NCI-H345 treated with DMSO at 0.1 percent for 48 hours (cell line): ENCODE measurements around the gene CCNT2.
A peak's percentile ranks its signal among the peaks of the same experiment; 100 is the strongest.
"Not testable (repeated sequence)": the region's sequence is repeated elsewhere in the genome, so short reads cannot be mapped to it uniquely, and the experiment has no call there.

Experiments
- DNase-seq: peaks from one replicate; lab custom pipeline; 2025; ENCODE audit not compliant: unreplicated experiment; lab: John Stamatoyannopoulos, UW

CCNT2 gene

DNA sequence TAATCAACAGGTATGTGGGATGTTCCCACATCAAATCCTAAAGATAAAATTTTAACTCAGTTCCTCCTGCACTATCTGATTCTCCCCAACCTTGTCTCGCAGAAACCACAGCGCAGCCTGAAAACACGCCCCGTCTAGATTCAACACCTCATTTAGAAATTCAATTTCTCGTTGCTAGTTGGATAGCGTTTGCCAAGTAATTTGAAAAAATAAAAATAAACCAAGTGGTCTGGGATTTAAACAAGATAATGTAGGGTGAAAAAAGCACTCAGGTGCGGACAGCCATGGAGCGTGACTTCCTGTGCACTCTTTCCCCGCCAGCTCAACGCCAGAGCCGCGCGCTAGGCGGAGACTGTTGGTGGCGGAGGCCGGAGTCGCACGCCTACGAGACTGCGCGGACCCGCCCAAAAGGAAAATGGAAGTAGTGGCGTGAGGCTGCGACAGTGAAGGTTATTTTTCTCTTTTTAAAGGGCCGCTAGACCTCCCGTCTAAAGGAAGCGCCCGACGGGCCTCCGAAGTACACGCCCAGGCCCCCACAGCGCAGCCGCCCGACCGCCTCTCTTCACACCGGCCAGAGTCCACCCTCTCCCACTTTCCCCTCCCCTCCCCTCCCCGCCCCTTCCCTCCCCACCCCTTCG lies 615 bp upstream of the CCNT2 start:
- peak; percentile 94 for DNase-seq

DNA sequence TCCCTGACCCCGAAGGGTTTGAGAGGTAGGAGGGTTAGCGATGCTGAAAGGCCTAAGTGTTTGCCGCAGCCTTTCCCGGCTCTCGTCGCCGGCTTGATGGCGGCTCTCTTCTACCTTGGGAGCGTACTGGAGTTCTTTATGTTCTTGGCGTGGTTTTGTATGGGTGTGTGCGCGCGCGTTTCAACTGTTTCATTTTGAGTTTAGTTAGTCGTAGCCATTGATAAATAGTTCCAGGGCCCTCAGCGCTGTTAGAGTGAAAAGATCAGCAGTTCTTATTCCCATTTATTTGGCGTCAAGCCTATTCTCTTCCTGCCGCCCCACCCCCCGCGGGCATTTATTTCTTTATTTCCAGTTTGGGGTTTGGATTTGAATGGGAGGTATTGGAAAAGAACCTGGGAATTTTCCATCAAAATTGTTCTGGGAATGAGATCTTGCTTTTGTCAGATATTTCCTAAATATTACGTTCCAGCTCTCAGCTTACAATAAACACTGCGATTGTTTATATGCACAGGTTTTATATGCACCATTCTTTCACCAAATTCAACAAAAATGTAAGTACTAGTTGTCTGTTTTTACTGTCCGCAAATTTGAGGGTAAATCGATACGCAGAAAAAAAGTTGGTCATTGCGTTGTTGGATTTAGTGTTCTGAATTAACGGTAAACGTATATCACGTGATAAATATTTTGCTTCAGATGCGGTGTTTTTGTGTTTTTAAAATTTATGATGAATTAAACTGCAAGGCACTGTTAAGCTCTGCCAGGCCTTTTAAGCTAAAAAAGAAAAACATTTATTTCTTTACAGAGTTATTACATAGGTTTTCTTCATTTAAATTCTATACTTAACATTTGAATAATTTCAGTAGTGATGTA lies 954 bp downstream of the CCNT2 start:
- DNase-seq, result no peak

DNA sequence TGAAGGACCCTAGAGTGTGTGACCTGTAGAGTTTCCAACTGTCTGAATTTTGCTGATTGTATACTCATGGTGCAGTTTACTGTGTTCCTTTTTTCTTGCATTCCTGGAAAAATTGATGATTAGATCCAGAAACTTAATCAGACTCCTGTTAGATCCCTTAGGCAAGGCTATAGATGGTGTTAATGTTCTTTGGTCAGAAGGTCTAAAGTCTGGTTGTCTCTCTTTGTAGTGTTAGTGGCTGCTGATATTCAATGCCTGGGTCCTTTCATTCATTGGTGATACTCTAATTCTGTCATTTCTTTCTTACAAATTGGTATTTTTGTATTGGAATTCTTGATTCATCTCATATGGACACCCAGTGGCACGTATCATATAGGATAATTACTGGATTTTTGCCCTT lies 6.3 kb downstream of the CCNT2 start:
- no peak for DNase-seq

DNA sequence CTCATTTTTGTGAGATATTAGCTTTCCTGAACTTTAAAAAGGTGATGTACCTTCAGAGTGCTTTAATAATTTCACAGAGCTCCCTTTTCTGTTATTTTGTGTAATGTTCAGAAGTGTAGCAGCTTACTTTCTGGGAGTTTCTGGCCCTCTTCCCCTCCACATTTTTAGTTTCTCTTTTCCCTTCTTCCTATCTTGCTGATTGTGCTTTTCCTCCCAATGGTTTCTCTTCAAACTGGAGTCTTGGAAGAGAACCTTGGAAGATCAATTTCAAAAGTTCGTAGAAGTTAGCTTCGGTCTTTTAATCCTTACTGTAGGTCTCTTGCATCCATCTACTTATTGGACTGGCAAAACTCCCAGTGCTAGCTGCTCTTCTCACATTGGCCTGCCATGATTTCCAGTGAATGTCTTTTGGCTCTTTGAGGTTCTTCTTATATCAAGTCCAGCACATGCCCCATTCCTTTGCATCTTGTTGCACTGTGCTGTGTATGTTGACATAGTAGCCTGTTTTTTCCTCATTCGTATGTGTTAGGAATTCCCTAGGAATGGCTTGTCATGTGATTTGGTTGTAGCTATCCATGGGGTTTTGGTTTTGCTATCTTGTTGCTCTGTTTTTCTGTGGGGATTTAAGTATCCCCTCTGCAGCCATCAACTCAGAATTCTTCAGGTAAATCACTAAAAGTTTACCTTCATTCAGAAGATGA lies 7.8 kb downstream of the CCNT2 start:
- no peak for DNase-seq

DNA sequence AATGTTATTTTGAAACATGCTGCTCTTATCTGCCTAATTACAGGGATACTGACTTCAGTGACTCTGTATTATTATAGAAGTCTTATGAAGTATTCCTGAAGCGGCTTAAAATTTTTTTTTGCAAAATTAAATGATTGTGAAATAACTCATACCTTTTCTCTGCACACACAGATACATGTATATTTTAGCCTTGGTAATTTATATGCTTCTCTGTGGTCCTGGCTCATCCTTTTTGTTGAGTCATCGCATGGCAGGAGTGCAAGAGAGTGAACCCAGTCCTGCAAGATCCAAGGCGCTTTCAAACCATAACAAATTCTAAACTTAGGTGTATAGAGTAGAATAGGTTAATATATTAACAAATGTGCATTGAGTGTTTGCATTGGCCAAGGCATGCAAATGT lies 8.6 kb downstream of the CCNT2 start:
- no peak for DNase-seq

DNA sequence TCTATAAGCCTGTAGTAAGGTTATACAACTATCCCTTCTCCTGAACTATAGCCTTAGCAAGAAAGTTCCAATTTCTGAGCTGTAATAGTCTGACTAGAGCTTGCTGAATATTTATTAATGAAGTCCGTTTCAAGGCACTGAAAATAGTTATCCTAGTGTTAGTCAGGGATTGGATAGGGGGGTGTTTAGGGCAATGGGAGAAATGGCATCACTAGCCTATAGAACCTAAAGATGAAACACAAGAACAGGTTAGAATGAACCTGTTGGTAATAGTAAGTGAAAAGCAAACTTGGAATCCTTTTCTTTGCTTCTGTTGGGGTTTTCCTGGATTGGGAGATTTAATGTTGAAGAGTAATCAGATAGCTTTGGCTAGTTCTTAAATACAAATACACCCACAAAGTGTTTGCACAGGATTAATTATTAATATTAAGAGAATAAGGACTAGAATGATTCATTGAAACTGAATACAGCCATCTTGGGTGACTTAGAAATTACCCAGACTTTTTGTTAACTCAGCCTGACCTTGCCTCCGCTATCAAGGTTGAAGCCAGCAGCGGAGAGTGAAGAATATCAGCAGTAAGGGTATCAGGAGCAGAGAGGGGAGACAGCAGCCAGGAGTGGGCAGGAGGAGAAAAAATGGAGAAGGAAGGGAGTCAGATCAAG lies 14.4 kb downstream of the CCNT2 start:
- no peak for DNase-seq

DNA sequence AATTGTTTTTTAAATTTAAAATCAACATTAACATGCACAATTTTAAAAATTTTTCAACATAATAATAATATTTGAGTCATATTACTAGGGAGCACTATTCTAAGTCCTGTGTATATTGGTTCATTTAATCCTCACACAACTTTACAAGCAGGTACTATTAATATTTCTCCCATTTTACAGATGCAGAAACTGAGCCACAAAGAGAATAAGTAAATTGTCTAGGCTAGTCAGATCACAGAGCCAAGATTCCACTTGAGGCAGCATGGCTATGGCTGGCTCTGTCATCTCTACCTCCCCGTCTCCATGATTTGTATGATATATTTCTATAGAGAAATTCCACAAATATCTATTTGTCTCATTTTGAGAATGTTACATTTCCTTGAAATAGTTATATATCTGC lies 15.1 kb downstream of the CCNT2 start:
- no peak for DNase-seq

DNA sequence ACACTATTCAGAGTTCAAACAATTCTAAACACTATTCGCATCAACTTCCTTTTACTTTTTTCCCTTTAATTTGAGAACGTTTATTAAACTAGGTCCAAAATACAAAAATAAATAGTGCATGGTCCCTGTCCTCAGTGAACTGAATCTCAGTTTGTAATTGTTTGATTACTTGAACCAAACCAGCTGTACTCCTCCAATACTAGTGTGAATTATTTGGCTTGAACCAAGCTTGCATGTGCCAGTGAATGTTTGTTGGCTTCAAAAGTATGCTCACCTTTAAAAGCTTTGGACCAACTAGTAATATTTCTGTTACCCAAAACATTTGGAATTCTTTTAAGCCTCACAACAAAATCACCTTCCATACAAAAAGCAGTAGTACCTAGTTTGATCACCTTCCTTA lies 15.5 kb downstream of the CCNT2 start:
- DNase-seq, result no peak

DNA sequence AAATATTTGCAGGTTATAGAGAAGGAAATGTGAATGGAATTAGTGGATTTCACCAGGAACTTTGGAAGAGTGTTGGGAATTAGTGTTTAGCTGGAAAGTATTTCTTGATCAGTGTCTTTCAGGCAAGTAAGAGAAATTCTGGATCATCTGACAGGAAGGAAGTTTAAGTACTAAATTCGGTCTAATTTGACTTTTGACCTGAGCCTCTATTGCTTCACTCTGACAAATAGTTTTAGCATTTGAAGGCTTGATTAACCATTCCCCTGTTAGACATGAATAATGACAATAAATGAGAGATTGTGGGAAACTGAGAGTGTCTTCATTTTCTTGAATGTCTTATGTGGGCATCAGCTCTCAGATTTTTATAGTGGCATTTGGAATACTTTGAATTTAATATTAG lies 16.0 kb downstream of the CCNT2 start:
- DNase-seq, result no peak

DNA sequence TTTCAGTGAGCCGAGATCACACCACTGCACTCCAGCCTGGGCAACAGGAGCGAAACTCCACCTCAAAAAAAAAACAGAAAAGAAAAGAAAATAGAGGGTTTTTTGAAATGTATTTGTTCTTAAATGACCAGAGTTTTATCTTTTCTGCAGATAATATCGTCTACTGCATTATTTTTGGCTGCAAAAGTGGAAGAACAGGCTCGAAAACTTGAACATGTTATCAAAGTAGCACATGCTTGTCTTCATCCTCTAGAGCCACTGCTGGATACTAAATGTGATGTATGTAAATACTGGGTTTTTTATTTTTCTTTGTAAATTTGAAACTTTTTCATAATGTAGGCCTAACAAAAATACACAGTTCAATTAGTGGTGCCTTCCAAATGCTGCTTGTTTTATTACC lies 18.1 kb downstream of the CCNT2 start:
- no peak for DNase-seq

DNA sequence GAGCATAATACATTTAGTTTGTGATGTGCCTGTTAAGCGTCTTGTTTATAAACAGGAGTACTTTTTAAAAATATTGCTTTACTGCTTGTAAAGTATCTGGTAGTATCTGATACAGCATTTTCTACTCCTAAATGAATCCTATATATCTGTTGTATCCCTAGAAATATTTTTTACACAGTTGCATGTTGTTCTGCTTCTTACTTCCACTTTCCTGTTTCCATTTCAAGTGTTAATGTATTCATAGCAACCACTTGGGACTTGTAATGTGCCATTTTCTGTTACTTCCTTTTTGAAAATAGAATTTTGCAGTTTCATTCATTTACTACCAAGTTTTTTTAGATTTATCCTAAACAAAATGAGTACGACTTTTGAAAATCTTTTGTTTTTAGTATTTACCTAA lies 24.9 kb downstream of the CCNT2 start:
- DNase-seq, result no peak

DNA sequence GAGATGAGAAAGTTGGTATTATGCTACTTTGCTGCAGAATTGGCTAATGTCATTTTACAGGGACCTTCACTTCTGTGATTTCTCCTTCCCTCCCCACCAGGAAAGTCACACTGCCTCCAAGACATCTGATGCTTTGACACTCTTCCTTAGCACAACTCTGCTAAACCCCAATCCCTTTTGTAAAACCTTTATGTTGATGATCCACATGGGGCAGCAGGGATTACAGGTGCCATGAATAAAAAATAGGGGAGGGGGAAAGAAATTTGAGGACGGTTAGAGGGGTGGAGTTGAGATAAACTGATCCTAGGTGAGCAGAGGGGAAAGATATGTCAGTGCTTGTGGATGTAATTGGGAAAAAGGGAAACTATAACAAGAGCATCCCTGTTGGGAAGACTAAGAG lies 26.4 kb downstream of the CCNT2 start:
- no peak for DNase-seq

DNA sequence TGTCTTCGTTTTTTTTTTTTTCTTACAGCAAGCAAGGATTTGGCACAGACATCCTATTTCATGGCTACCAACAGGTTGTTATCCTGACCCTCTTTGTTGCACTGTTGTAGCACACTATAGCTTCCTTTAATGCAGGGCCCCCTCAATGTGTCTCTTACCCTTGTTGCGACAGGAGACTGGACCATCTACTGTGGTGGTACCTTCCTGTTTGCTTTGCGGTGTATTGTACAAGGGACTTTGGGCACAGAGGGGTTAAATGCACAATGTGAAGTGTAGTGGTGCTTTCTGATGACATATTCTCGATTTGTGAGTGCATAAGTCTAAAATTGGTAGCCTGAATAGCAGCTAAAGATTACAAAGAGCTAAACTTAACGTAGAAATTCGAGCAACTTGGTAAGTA lies 27.5 kb downstream of the CCNT2 start:
- no peak for DNase-seq

DNA sequence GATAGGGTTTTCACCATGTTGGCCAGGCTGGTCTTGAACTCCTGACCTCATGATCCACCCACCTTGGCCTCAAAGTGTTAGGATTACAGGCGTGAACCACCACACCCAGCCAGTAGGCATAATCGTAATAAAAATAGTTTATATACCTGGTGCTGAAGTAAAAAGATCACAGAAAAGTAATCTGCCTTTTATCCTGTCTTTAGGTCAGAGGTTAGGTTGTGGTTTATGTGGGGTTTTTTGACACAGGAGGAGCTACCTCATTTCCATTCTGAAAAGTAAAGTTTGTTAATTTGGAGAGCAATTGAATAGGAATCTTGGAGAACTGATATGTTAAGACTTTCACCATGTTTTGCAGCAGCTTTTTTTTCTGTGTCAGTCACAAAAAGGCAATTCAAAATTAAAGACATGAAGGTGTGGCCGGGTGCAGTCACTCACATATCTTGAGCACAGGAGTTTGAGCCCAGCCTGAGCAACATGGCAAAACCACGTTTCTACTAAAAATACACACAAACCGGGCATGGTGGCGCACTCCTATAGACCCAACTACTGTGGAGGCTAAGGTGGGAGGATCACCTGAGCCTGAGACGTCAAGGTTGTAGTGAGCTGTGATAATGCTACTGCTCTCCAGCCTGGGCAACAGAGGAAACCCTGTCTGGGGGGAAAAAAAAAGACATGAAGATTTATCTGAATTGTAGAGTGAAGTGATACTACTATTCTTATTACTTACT lies 31.5 kb downstream of the CCNT2 start:
- DNase-seq, result no peak

DNA sequence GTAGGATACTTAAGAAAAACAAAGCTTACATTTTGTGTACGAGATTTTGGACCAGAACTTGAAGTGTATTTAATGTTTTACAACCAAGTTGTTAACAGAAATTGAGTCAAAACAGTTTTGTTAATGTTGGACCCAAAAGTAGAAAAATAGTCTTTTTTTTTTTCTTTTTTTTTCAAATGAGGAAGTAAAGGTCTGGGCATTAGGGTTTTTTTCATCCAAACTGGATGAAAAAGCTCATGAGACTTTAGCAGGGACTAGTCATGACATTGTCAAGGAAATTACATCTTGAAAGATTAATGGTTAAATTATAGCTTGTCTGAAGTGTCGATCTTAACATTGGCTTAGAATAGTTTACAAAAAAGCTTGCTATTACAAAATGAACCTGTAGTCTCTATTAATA lies 32.3 kb downstream of the CCNT2 start:
- no peak for DNase-seq

DNA sequence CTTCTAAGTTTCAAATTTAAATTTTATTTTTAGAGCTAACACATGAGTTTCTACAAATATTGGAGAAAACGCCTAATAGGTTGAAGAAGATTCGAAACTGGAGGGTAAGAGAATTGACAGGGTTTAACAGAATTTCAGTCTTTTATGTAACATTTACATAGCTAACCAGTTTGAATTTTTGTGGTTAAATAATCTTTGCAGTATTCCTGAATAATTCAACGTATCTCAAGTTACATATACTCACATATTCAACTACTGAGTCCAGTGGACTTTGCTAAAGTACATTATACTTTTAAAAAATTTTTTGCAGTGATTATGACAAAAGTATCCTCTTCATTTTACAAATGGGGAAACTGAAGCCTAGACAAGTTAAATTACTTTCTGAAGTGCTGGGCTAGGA lies 34.0 kb downstream of the CCNT2 start:
- no peak for DNase-seq

DNA sequence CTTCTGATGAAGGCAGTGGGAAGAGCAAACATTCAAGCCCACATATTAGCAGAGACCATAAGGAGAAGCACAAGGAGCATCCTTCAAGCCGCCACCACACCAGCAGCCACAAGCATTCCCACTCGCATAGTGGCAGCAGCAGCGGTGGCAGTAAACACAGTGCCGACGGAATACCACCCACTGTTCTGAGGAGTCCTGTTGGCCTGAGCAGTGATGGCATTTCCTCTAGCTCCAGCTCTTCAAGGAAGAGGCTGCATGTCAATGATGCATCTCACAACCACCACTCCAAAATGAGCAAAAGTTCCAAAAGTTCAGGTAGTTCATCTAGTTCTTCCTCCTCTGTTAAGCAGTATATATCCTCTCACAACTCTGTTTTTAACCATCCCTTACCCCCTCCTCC lies 35.4 kb downstream of the CCNT2 start:
- DNase-seq, result no peak

DNA sequence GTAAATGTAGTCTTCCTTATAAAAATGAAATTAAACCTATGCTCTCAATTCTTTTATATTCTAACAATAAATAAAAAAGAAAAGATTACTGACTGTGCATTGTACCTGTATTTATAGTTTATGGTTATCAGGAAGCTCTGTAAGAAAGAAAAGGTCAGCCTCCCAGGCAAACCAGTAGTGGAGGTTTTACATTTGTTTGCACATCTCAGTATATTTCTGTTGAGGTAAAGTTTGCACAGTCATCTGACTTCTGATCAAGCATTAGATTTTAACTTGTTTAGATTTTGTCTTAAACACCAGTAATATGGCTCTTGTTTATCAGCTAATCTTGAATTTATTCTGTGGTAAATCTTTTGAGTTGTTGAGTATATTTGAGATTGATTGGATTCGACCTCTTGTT lies 37.1 kb downstream of the CCNT2 start:
- no peak for DNase-seq

DNA sequence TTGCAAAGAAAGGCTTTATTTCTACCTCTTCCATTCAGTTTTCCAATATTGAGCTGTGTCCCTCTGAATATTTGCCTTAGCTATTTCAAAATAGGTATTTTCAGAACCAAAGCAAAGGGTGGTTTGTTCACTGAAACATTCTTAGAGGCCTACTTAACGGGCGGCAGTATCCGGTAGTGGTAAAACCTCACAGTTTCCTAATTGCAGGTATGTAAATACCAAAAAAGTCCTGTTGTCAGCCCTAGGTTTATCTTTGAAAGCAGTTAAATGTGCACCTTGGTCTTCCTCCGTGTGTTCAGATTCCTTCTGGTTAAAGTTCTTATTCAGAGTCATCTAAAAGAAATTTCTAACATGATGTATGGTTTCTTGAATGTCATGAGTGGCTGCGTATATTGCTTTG lies 38.9 kb downstream of the CCNT2 start:
- DNase-seq, result no peak

DNA sequence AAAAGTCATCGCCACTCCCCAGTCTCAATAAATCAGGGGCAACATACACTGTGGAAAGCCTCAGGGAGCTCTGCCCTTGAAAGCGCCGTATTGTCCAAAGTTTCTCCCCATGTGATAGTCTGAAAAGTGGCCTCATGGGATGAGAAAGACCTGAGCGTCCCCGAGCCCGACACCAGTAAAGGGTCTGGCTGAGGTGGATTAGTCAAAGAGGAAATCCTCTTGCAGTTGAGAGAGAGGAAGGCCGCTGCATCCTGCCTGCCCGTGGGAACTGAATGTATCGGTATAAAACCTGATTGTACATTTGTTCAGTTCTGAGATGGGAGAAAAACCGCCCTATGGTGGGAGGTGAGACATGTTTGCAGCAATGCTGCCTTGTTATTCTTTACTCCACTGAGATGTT lies 48.5 kb downstream of the CCNT2 start:
- DNase-seq, result not testable (repeated sequence)
